Femur (tissue), 1 donor: ENCODE measurements around the gene ARIH1.

ENCODE experiments used
- DNase-seq: peaks from one replicate; pipeline ENCODE4 v3.0.0-alpha.2; 2017

ARIH1 gene

DNA sequence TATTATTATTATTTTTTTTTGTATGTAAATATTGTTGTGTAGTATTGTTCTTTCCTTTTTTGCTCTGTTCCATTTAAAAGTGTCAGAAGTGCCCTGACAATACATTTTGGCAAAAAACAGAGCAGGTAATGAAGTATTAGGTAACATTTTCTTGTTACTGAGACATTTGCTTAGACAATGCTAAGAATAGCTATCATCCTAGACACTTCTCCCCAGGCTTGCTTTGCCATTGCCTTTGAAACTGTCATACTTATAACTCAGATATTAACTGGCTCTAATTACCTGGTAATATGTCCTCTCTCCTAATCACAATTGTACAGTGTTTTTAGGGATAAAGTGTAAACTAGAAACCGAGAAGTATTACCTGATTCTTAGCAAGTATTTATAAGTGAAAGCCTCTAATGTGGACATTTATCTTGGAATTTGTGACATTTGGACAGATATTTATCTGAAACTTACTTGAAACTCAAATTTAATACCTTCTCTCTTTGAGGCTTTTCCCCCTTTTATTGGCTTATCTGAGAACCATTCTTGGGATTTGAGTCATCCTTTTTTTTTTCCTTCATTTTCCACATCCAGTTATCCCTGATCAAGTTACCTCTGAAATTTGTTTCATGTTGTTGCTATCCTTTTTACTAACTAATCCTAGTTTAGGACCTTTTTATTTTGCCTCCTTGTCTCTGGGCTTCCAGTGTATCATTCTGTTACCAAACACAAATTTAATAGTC is 13.1 kb downstream of the ARIH1 start:
- DNase-seq: no peak

DNA sequence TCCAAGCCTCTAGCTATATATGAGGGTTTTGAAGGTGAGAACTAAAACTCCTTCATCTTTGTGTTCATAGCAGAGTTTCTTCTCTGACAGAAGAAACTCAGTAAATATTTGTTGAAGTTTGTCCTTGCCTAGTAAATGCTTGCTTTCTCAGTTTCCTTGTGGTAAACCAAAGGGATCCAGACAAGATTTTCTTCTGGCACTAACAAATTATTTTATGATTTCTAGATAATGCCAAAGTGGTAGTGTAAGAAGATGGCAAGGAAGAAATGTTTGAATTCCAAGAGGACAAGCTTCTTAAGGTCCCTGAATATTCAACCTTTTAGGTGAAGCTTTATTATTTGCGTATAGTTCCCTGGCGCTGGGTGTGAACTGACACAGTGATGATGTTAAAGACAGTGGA is 14.4 kb downstream of the ARIH1 start:
- no peak for DNase-seq

DNA sequence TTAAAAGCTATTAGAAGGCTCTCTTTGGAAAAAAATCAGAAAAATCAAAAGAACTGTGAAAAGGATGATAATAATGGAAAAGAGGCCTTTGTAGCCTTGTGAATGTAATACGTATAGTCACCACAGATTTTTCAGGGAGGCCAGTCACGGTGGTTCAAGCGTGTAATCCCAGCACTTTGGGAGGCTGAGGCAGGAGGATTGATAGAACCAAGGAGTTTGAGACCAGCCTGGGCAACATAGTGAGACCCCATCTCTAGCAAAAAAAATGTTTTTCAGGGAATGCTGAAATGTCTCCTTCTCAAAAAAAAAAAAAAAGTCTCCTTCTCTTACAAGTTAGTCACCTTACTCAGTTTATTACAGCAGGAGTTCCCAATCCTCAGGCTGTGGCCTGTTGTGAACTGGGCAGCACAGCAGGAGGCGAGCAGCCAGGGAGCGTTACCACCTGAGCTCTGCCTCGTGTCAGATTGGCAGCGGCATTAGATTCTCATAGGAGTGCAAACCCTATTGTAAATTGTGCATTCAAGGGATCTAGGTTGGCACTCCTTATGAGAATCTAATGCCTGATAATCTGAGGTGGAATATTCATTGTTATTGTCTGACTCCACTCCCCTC is 15.9 kb downstream of the ARIH1 start:
- no peak for DNase-seq

GRCh38 chr15:72491768-72492167 is 17.6 kb downstream of the ARIH1 start:
- no peak for DNase-seq

- no peak for DNase-seq
Observed at GRCh38 chr15:72492733-72493132, 18.6 kb downstream of the ARIH1 start.

DNA sequence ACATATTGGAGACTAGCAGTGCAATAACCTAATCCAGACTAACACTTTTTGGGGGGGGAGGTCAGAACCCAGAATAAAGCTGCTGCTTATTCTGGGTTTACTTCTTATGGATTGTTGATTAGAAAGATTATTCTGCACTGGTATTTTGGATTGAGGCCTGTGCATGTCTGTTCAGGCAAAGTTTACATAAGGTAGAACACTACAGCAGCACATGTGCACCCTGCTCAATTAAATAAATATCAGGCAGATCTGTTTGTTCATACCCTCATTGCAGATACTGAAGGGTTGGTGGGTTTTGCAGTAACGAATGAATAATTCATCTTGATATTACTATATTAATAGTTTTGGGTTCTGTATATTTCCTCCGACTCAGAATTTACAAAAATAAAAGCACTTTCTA is 19.1 kb downstream of the ARIH1 start:
- no peak for DNase-seq

- DNase-seq: no peak
Observed at GRCh38 chr15:72495007-72495406, 20.9 kb downstream of the ARIH1 start.

DNA sequence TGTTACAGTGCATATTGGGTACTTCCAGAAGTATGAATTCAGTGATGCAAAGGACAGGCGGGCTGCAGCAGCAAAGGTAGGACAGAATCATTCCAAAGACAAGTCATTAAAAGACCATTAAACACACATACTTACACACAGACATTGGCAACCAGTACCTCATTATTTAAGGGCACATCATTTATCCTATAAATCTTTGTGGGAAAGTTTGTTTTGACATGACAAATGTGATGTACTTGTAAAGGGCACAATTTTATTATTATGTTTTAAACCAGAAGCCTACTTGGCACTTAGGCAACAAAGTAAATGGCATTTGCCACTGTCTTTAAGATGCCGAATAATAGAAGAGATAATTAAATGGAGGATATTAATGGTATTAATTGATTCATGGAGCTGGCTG is 22.7 kb downstream of the ARIH1 start:
- no peak for DNase-seq

DNA sequence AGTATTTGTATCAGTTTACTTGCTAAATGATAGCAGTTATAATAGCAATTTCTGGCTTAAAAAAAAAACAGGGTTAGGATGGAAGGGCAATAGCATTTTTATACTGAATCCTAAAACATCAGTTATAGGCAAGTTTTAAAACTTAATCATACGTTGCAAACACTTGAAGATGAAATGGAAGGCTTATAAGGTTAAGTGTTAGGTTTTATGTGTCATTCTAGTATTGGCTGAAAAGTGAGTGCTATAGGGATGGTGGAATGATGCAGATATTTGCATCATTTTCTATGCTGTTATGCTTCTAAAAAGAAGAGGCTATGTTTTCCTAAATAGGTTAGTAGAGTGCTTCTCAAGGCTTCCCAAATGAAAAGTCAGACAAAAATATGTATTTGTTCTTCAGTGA is 23.3 kb downstream of the ARIH1 start:
- DNase-seq: no peak

DNA sequence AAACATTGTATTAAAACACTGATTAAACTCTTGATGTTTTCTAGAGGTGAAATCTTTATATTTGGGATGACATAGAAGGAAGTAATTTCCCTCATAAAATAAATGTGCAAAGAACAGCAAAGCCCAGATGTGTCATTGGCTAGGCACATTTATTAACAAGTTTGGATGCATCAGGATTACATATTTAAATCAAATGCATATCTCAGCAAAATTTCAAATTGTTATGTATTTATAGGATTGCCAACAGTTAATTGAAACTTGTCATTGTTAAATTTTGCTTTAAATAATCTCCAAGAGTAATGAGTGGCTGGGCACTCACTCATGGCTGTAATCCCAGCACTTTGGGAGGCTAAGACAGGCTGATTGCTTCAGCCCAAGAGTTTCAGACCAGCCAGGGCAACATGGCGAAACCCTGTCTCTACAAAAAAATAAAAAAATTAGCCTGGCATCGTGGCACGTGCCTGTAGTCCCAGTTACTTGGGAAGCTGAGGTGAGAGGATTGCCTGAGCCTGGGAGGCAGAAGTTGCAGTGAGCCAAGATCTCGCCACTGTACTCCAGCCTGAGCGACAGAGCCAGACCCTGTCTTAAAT is 28.2 kb downstream of the ARIH1 start:
- no peak for DNase-seq

GRCh38 chr15:72503147-72503546 is 29.0 kb downstream of the ARIH1 start:
- no peak for DNase-seq

GRCh38 chr15:72507402-72508092 is 33.4 kb downstream of the ARIH1 start:
- DNase-seq: no peak

DNA sequence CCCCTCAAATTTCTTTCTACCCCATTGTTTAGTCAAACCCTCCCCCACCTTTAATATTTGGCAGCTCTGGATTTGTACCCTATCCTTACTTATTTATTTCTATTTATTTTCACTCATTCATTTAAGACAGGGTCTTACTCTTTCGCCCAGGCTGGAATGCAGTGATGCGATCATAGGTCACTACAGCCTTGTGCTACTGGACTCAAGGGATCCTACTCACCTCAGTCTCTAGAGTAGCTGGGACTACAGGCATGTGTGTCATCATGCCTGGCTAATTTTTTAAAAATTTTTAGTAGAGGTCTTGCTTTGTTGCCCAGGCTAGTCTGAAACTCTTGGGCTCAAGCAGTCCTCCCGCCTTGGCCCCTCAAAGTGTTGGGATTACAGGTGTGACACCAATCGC is 35.4 kb downstream of the ARIH1 start:
- DNase-seq: no peak

- DNase-seq: no peak
Observed at GRCh38 chr15:72511536-72511935, 37.4 kb downstream of the ARIH1 start.

GRCh38 chr15:72515591-72516389 is 41.7 kb downstream of the ARIH1 start:
- DNase-seq: no peak

DNA sequence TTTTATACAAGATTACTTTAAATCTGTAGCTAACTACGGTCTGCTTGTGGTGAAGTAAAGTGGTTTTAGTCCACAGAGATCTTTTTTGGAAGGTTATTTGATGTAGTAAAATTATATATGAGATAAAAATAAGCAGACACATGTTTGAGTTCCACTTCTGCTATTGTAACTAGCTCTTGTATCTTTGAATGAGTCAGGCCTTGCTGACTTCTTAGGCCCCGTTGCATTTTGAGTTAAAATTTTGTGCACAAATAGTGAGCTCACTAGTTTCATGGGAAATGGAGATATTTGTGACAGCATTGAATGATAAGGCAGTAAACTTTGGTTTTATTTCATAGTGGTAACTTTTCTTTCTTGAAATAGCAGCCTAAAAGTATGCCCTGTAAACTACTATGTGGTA is 42.6 kb downstream of the ARIH1 start:
- DNase-seq: no peak

GRCh38 chr15:72521682-72522081 is 47.6 kb downstream of the ARIH1 start:
- no peak for DNase-seq

DNA sequence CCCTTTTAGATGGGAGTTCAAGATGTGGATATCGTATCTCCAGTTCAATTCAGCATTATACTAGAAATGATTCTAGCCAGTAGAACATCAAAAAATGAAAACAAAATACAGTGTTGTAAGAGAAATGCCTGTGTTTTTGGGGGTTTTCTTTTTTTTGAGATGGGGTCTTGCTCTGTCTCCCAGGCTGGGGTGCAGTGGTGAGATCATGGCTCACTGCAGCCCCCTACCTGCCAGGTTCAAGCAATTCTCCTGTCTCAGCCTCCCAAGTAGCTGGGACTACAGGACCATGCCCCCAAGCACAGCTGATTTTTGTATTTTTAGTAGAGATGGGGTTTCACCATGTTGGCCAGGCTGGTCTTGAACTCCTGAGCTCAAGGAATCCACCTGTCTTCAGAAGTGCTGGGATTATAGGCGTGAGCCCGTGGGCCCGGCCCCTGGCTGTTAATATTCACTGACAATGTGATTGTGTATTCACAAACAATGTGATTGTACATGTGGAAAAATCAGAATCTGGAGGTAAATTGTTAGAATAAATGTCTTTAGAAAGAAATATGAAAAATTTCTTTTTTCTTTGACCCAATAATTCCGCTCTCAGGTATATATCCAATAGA is 59.0 kb downstream of the ARIH1 start:
- DNase-seq: no peak

DNA sequence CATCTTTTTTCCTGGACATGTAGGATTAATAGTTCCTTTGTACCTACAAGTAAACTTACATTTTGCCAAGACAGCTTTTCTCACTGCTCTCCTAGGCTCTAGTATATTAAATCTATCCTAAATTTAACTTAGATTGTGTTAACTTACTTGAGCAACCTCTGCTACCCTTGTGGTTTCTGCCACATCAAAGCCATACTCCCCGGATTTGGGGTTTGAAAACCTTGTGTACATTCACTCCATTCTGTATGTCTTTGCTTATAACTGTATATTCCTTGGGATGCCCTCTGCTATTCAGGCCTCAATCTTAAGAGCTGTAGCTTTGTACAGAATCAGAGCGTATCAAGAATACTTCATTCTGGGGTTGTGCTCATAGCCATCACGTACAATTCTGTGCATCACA is 60.4 kb downstream of the ARIH1 start:
- DNase-seq: no peak

DNA sequence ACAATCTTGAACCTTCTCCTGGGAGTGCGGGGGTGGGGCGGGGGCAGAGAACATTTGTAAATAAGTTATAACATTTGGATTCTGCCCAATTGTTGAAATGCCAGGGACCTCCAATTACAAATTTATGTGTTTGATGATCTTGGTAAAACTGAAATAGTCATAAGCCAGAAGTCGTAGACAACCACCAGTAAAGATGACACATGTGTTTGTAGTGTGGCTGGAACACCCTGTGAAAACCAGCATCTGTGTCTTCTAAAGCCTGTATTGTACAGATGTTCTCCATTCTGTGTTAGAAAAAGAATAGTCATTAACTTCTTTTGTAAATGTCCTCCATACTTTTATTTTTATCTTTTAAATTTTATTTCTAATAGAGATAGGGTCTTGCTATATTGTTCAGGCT is 61.8 kb downstream of the ARIH1 start:
- no peak for DNase-seq

GRCh38 chr15:72536506-72536905 is 62.4 kb downstream of the ARIH1 start:
- no peak for DNase-seq

DNA sequence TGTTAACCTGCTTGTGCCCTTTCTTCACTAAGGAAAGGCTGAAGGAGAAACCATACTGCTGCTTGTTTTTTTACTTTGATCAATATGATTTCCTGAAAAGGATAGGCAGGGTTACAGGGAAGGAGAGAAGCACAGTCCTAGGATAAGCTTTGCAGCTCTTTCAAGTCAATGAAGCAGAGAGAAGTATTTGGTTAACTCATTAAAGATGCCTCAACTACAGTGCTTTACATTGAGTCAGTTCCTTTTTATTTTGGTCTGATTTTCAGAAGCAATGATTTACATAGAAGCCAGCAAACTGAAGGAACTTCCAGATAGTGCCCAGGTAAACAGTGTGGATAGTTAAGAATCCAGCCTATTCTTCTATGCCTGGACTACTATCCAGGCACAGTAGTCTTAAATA is 64.8 kb downstream of the ARIH1 start:
- no peak for DNase-seq
